Stimulated activated CD4-positive, alpha-beta T cell treated with anti-CD3 and anti-CD28 coated beads, Interleukin-12 subunit alpha, Interleukin-12 subunit beta, amount 100 ng/mL, for 48 hours (primary cell): ENCODE results near the gene MPRIP.

Source experiments
- DNase-seq, 3 donors: peaks; one replicate each; pipeline ENCODE4 v3.0.0-alpha.2; 2020; ENCODE audit warnings: low read depth in 2 of 3, low spot score in 1 of 3

The MPRIP gene

DNA sequence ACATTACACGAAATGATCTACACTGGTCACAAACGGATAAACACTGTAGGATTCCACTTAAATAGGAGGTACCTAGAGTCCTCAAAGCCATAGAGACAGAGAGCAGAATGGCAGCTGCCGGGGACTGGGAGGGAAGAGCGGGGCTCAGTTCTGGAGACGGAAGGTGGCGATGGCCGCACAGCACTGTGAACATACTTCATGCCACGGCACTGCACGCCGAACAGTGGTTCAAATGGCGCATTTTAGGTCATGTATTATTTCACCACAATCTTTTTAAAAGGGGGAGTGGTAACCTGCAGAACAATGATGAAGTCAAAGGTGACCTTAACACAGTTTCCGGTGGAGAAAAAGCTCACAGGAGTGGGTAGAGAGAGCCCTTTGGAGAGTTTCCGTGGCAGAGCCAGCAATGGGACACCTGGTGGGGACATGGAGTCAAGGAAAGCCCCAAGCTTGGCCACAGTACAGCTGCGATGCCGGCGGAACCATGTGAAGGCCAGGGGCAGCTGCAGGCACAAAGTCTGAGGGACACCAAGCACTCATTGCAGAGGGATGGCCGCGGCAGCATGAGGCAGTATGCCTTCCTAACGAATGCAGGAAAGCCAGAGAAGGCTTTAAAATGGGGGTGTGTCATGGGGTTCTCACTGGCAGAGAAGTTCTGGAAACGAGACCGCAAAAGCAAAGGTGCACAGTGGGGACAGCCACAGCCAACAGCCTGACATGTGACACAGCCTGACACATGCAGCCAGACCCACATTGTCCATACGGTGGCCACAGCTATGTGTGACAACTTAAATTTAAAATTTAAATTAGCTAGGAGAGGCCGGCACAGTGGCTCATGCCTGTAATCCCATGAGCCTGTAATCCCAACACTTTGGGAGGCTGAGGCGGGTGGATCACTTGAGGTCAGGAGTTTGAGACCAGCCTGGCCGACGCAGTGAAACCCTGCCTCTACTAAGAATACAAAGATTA, 187.4 kb downstream of the MPRIP start:
- no peak for DNase-seq

DNA sequence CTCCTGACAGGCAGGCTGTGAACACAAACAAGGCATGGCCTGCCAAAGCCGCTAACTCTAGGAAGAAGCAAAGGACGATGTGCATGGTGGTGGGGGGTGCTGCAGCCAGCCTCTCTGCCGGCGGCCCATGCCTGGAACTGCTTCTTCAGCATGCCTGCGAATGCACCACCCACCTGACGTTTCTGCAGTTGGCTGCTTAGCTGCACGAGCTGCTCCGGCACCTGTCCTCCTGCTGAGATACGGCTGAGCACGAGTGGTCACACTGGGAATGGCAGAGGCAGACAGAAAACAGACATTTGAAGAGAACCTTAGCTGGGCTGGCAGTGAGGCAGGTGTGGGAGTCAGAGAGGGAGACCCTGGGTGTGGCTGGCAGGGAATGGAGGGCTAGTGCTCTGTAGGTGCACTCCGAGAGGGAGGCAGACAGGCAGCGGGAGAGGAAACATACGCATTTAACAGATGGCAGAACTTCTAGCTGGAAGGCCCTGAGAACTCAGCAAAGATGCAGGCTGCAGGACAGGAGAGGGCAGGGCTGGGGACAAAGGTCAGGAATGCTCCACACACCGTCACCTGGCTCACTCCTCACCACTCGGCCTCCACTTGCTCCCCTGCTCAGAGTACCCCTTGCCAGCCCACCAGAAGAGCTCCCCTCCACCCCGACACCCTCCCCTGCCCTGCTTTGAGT, 189.5 kb downstream of the MPRIP start:
- no peak for DNase-seq

- DNase-seq, result no peak
Measured at GRCh38 chr17:17232303-17232621, 190.0 kb downstream of the MPRIP start.

- DNase-seq, result no peak
Measured at GRCh38 chr17:17235212-17236174, 193.2 kb downstream of the MPRIP start.

DNA sequence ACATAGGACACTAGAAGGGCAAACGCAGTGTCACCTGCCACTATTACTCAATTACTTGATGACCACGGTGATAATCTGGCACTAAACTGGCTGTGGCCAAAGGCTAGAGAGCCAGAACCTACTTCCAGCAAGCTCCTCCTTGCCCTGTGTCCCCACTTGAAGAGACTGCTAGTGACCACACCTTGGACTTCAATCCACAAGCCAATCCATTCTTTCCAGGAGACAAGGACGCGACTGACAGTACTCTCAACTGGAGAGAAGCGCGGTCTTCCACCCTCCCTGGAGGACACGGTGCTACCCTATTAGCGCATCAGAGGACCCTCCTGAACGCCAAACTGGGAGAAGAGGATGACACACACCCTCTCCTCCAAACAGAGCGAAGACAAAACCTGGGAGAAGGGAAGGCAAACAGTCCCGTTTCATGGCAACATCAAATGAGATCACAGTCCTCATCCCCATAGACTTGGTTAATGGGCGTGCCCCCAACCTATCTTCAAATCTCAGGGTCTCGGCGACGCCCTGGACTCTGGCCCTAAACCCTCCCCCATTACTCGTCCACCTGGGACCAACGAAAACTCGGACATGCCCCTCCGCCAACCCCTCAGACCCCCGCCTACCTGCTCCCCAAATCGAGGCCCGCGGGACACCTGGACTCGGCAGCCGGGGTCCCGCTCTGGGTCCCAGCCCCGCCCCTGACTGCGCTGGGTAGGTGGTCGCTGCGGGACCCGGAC, 194.2 kb downstream of the MPRIP start:
- DNase-seq, result no peak

GRCh38 chr17:17237026-17237799, 195.0 kb downstream of the MPRIP start, which contains the start of gene FLCN:
TSS of gene FLCN (minus strand) at chr17:17237168. CDS start at chr17:17228137, 9,031 bp downstream.
- peak; percentile 72 to 88 (median 79) for DNase-seq

DNA sequence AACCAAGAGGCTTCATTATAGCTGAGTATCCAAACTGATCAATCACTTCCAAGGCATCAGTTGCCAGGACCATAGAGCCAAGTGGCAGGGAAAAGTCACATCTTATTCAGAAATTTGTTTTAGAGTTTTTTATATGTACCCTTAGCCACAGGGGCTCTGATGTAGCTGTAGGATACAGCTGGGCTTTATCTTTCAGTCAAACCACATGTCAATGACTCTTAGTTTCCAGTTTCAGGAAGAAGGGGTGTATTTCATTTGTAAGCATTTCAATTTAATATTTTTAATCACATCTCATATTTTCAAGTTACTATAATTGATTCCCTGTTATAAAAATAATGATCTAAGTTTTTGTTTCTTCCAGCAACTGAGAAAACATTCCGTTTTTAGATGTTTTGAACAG, 197.6 kb downstream of the MPRIP start:
- no peak for DNase-seq

GRCh38 chr17:17241656-17242055, 199.4 kb downstream of the MPRIP start:
- no peak for DNase-seq

GRCh38 chr17:17242246-17242645, 200.0 kb downstream of the MPRIP start:
- no peak for DNase-seq
